H1 (cell line): ENCODE measurements around the gene IFT43. TPM values are rescaled to one million over a fixed set of nuclear protein-coding genes. Genes with fewer than 3 reads are reported as not detected.

Experiments used
- CTCF ChIA-PET: fragments of 300-600 bp; sonication (Branson Sonifier 250); formaldehyde crosslinking; loops from one replicate; lab custom pipeline; 2021; ENCODE audit not compliant: partially characterized antibody; lab: Charles Lee
- POLR2A ChIA-PET: fragments of 300-600 bp; sonication (Branson Sonifier 250); formaldehyde crosslinking; loops from one replicate; lab custom pipeline; 2021; ENCODE audit warnings: inconsistent platforms; ENCODE audit not compliant: partially characterized antibody; lab: Charles Lee
- DNase-seq, 2 experiments: peaks; one replicate each; pipeline versions ENCODE4 v3.0.0 to v3.0.0-alpha.2; 2010 to 2022; ENCODE audit warnings: low spot score in 2 of 2, low read depth in 1 of 2, mixed read lengths in 1 of 2
- FAIRE-seq: peaks from 2 replicates; lab custom pipeline; 2011; peaks lifted over from hg19 to GRCh38; lab: Jason Lieb, UNC
- H2AFZ ChIP-seq: 2 replicates; pipeline ENCODE4 v1.8.1; 2012; ENCODE audit warnings: low read length, inconsistent platforms
- H2AK5ac ChIP-seq: 2 replicates; pipeline ENCODE4 v1.6.1; 2013; ENCODE audit warnings: low read depth, low read length
- H2BK120ac ChIP-seq: replicated peaks from 2 replicates; pipeline ENCODE3; 2013; ENCODE audit warnings: low read depth, low read length, inconsistent platforms
- H2BK12ac ChIP-seq: 2 replicates; pipeline ENCODE4 v1.6.1; 2013; ENCODE audit warnings: low read depth, low read length
- H2BK15ac ChIP-seq: 2 replicates; pipeline ENCODE4 v1.6.1; 2013; ENCODE audit warnings: low read length
- H2BK20ac ChIP-seq: 2 replicates; pipeline ENCODE4 v1.6.1; 2013; ENCODE audit warnings: low read length
- H2BK5ac ChIP-seq: 2 replicates; pipeline ENCODE4 v1.6.1; 2013; ENCODE audit warnings: low read depth, low read length
- H3K14ac ChIP-seq: 2 replicates; pipeline ENCODE4 v1.6.1; 2013; ENCODE audit warnings: inconsistent platforms; ENCODE audit not compliant: insufficient read length
- H3K18ac ChIP-seq: 2 replicates; pipeline ENCODE4 v1.6.1; 2013; ENCODE audit warnings: low read length; ENCODE audit errors: extremely low read depth
- H3K23ac ChIP-seq: 2 replicates; pipeline ENCODE4 v1.6.1; 2013; ENCODE audit warnings: inconsistent platforms; ENCODE audit not compliant: insufficient read length
- H3K23me2 ChIP-seq: 2 replicates; pipeline ENCODE4 v1.6.1; 2013; ENCODE audit warnings: low read depth, low read length
- H3K27ac ChIP-seq: 2 replicates; pipeline ENCODE4 v1.6.1; 2011; ENCODE audit warnings: low read depth, low read length, inconsistent platforms
- H3K27me3 ChIP-seq, 4 experiments: replicated peaks in 1 of 4; 1 replicate in 1 of 4; 2 replicates in 3 of 4; pipeline versions ENCODE4 v1.6.1 to v1.8.1; 2011 to 2013; ENCODE audit warnings: low read length in 3 of 4, mild to moderate bottlenecking in 3 of 4, inconsistent platforms in 2 of 4, mixed read lengths in 2 of 4, moderate library complexity in 1 of 4; ENCODE audit not compliant: control insufficient read depth in 3 of 4, insufficient read depth in 3 of 4; ENCODE audit errors: extremely low read depth in 1 of 4
- H3K36me3 ChIP-seq, 4 experiments: 2 replicates each; pipeline versions ENCODE4 v1.6.1 to v1.8.1; 2011 to 2013; ENCODE audit warnings: mild to moderate bottlenecking in 4 of 4, low read length in 3 of 4, moderate library complexity in 2 of 4, control low read depth in 1 of 4, inconsistent platforms in 1 of 4; ENCODE audit not compliant: insufficient read depth in 4 of 4, control insufficient read depth in 2 of 4
- H3K4ac ChIP-seq: replicated peaks from 2 replicates; pipeline ENCODE3; 2013; ENCODE audit warnings: low read length, low read depth, mixed read lengths, inconsistent platforms; ENCODE audit not compliant: insufficient read length
- H3K4me1 ChIP-seq, 4 experiments: replicated peaks in 1 of 4; 1 replicate in 1 of 4; 2 replicates in 3 of 4; pipeline versions ENCODE4 v1.6.1 to v1.8.1; 2011 to 2013; ENCODE audit warnings: low read length in 3 of 4, inconsistent platforms in 2 of 4, mixed read lengths in 1 of 4; ENCODE audit not compliant: insufficient read depth in 4 of 4, control insufficient read depth in 3 of 4
- H3K4me2 ChIP-seq, 2 experiments: 2 replicates each; pipeline versions ENCODE4 v1.6.1 to v1.8.1; 2011 to 2013; ENCODE audit warnings: low read depth in 2 of 2, low read length in 2 of 2, control low read depth in 1 of 2, inconsistent platforms in 1 of 2, mild to moderate bottlenecking in 1 of 2; ENCODE audit not compliant: insufficient read depth in 1 of 2
- H3K4me3 ChIP-seq, 4 experiments: fragments of 200-600, 300-600 bp in 1 of 4; sonication (generic), shearing (Covaris generic), sonication (Bioruptor Twin) in 1 of 4; 2 replicates each; pipeline versions ENCODE4 v1.5.1 to v1.8.1; 2011 to 2016; ENCODE audit warnings: low read length in 4 of 4, low read depth in 3 of 4, control low read depth in 2 of 4, inconsistent platforms in 2 of 4, mild to moderate bottlenecking in 2 of 4, mixed read lengths in 1 of 4, moderate library complexity in 1 of 4; ENCODE audit not compliant: insufficient read depth in 2 of 4; ENCODE audit errors: extremely low read depth in 1 of 4
- H3K56ac ChIP-seq: replicated peaks from 2 replicates; pipeline ENCODE3; 2013; ENCODE audit warnings: low read depth, mild to moderate bottlenecking, mixed read lengths, low read length, inconsistent platforms; ENCODE audit not compliant: insufficient read length
- H3K79me1 ChIP-seq: 2 replicates; pipeline ENCODE4 v1.6.1; 2013; ENCODE audit warnings: low read depth, low read length, control low read depth
- H3K79me2 ChIP-seq, 2 experiments: 2 replicates each; pipeline versions ENCODE4 v1.6.1 to v1.8.1; 2012 to 2013; ENCODE audit warnings: low read length in 2 of 2, mild to moderate bottlenecking in 2 of 2, inconsistent platforms in 1 of 2; ENCODE audit not compliant: insufficient read depth in 2 of 2, control insufficient read depth in 1 of 2
- H3K9ac ChIP-seq, 4 experiments: replicated peaks in 1 of 4; 1 replicate in 1 of 4; 2 replicates in 3 of 4; pipeline versions ENCODE4 v1.6.1 to v1.8.1; 2011 to 2013; ENCODE audit warnings: low read depth in 3 of 4, low read length in 3 of 4, control low read depth in 2 of 4, mild to moderate bottlenecking in 2 of 4, moderate library complexity in 2 of 4, inconsistent platforms in 1 of 4; ENCODE audit errors: extremely low read depth in 1 of 4
- H3K9me3 ChIP-seq, 2 experiments: 2 replicates each; pipeline versions ENCODE4 v1.6.1 to v1.8.1; 2012 to 2013; ENCODE audit warnings: mild to moderate bottlenecking in 2 of 2, moderate library complexity in 2 of 2, control low read depth in 1 of 2, inconsistent platforms in 1 of 2, low read depth in 1 of 2, low read length in 1 of 2, mixed read lengths in 1 of 2; ENCODE audit not compliant: insufficient read depth in 2 of 2
- H4K20me1 ChIP-seq, 2 experiments: replicated peaks in 1 of 2; 2 replicates each; pipeline versions ENCODE3 to v1.8.1; 2011 to 2013; ENCODE audit warnings: inconsistent platforms in 2 of 2, low read length in 2 of 2, mild to moderate bottlenecking in 1 of 2; ENCODE audit not compliant: insufficient read depth in 2 of 2, control insufficient read depth in 1 of 2
- H4K5ac ChIP-seq: 2 replicates; pipeline ENCODE4 v1.6.1; 2013; ENCODE audit warnings: low read length, low read depth, mixed read lengths, inconsistent platforms; ENCODE audit not compliant: insufficient read length
- H4K8ac ChIP-seq: 2 replicates; pipeline ENCODE4 v1.8.0; 2013; ENCODE audit warnings: mild to moderate bottlenecking, moderate library complexity, low read length, inconsistent platforms; ENCODE audit not compliant: insufficient read depth; ENCODE audit errors: extremely low read depth
- H4K91ac ChIP-seq: replicated peaks from 2 replicates; pipeline ENCODE3; 2013; ENCODE audit warnings: low read length, mixed read lengths, inconsistent platforms; ENCODE audit not compliant: insufficient read length
- CBX8 ChIP-seq: fragments of 300-800, 300-1000 bp; sonication (generic); IDR thresholded peaks from 2 replicates; pipeline ENCODE4 v1.7.1; 2016; ENCODE audit warnings: low read depth, low read length, borderline replicate concordance
- CEBPB ChIP-seq: IDR thresholded peaks from 2 replicates; pipeline ENCODE4 v1.6.1; 2012; ENCODE audit warnings: low read depth, low read length
- CREB1 ChIP-seq: IDR thresholded peaks from 2 replicates; pipeline ENCODE4 v1.6.1; 2012; ENCODE audit warnings: inconsistent platforms
- EGR1 ChIP-seq: IDR thresholded peaks from 2 replicates; pipeline ENCODE4 v1.6.1; 2011; ENCODE audit warnings: low read depth, low read length, borderline replicate concordance
- EZH2 ChIP-seq: fragments of 200-600 bp; sonication (generic); IDR thresholded peaks from 2 replicates; pipeline ENCODE4 v1.7.1; 2012; ENCODE audit warnings: low read depth, mild to moderate bottlenecking, moderate library complexity, low read length, inconsistent platforms; ENCODE audit not compliant: severe bottlenecking
- HDAC6 ChIP-seq: IDR thresholded peaks from one replicate; pipeline ENCODE4 v1.7.1; 2012; ENCODE audit warnings: low read depth, mild to moderate bottlenecking, inconsistent platforms, low read length, moderate library complexity
- JUND ChIP-seq: IDR thresholded peaks from 2 replicates; pipeline ENCODE4 v1.6.1; 2011; ENCODE audit warnings: mild to moderate bottlenecking, improper control_type of control experiment, low read length
- RAD21 ChIP-seq, 2 experiments: IDR thresholded peaks in 1 of 2; conservative IDR thresholded peaks in 1 of 2; 2 replicates each; pipeline ENCODE4 v1.6.1; 2011; ENCODE audit warnings: low read depth in 2 of 2, low read length in 2 of 2, improper control_type of control experiment in 1 of 2, inconsistent platforms in 1 of 2, mild to moderate bottlenecking in 1 of 2, moderate library complexity in 1 of 2
- RNF2 ChIP-seq: fragments of 200-900, 300-1000 bp; sonication (generic); IDR thresholded peaks from 2 replicates; pipeline ENCODE4 v1.7.1; 2016; ENCODE audit warnings: borderline replicate concordance, low read depth, mild to moderate bottlenecking, antibody characterized with exemption, low read length; ENCODE audit not compliant: poor library complexity, severe bottlenecking; ENCODE audit errors: missing control alignments
- SIRT6 ChIP-seq: IDR thresholded peaks from one replicate; pipeline ENCODE4 v1.7.1; 2012; ENCODE audit warnings: low read length, inconsistent platforms
- SIX5 ChIP-seq: IDR thresholded peaks from 2 replicates; pipeline ENCODE4 v1.6.1; 2011; ENCODE audit warnings: mild to moderate bottlenecking, low read depth, low read length
- TCF12 ChIP-seq: IDR thresholded peaks from 2 replicates; pipeline ENCODE4 v1.6.1; 2011; ENCODE audit warnings: low read depth, mild to moderate bottlenecking, low read length
- YY1 ChIP-seq: IDR thresholded peaks from 2 replicates; pipeline ENCODE4 v1.6.1; 2011; ENCODE audit warnings: low read depth, mild to moderate bottlenecking, low read length
- WGBS, 2 experiments: shearing (Covaris generic) in 1 of 2; methylation state at CpG; one replicate each; pipeline versions ENCODE4 v1.1.6 to v1.1.7; 2013 to 2015; ENCODE audit warnings: low lambda C conversion rate in 2 of 2, mixed read lengths in 2 of 2, inconsistent platforms in 1 of 2, low coverage in 1 of 2, missing lambda C conversion rate in 1 of 2; ENCODE audit not compliant: insufficient replicate concordance in 2 of 2, insufficient coverage in 1 of 2, insufficient read length in 1 of 2; ENCODE audit errors: extremely low coverage in 1 of 2, missing lambda C conversion rate in 1 of 2; 5-methylcytosine and 5-hydroxymethylcytosine counted together
- polyA plus RNA-seq, 7 experiments: library from polyadenylated mRNA; depleted of rRNA in 3 of 7; stranded (reverse) in 5 of 7; unstranded in 2 of 7; fragments of >200 nt in 5 of 7; fragments of 200-250 nt in 2 of 7; gene quantifications; 1 replicate in 5 of 7; 2 replicates in 1 of 7; 4 replicates in 1 of 7; pipeline versions ENCODE4 v1.2.1 to v1.2.3, GENCODE V29; 2011 to 2013; ENCODE audit warnings: missing spikeins in 2 of 7, mixed read lengths in 2 of 7
- total RNA-seq: library from RNA; stranded (reverse); fragmentation: NEBNext Ultra II Directional; extraction: Animal tissue kit (Norgen Biotek cat#: 25700); gene quantifications from 2 replicates; pipeline ENCODE4 v1.2.1, GENCODE V29; 2021

The IFT43 gene
- total and polyA plus RNA-seq, 2 of the 8 experiments (the other 6 are each of a cell fraction or from before 2014, with no cell fraction given), result 17.0 to 20.8 TPM

- no peak overlapping the region for H3K4me3 ChIP-seq
These were observed 88.2 kb downstream of the IFT43 start for GRCh38 chr14:76073717-76074116.

More at GRCh38 chr14:76073717-76074116, 88.2 kb downstream of the IFT43 start:
- Histone ChIP-seq H2BK20ac (no peak overlapping the region), H3K14ac (no peak overlapping the region), H2BK120ac (no peak overlapping the region), H4K8ac (no peak overlapping the region), H3K9me3 (no peaks in the 10 kb centered on the region), H3K4me1 (no peaks in the 10 kb centered on the region), H3K27ac (no peak overlapping the region), H3K9ac (no peak overlapping the region), H2AK5ac (no peak overlapping the region), H3K56ac (no peak overlapping the region), H2BK12ac (no peak overlapping the region), H3K4ac (no peak overlapping the region), H3K27me3 (no peaks in the 10 kb centered on the region), H2AFZ (no peak overlapping the region), H3K79me2 (no peaks in the 10 kb centered on the region), H3K23ac (no peak overlapping the region), H4K91ac (no peak overlapping the region), H3K18ac (no peak overlapping the region), H4K20me1 (peaks cover 2% of the 10 kb centered on the region in 2 experiments), H3K23me2 (no peaks in the 10 kb centered on the region), H3K4me2 (no peak overlapping the region), H2BK5ac (no peak overlapping the region), H3K36me3 (no peaks in the 10 kb centered on the region), H4K5ac (no peak overlapping the region), H2BK15ac (no peak overlapping the region), H3K79me1 (no peaks in the 10 kb centered on the region)
- POLR2A ChIA-PET, result no interaction called here
- WGBS, 2 experiments, result 89% methylated on average over 12 of the region's 12 CpGs; no CpG with 5 or more reads in 1 of the 2 experiments
- no peak for FAIRE-seq
- TF ChIP-seq RNF2, result no peak
- TF ChIP-seq CBX8, result no peak
- no peak for TF ChIP-seq SIX5
- TF ChIP-seq SIRT6, result no peak
- TF ChIP-seq TCF12, result no peak
- TF ChIP-seq CREB1, result no peak
- TF ChIP-seq YY1, result no peak
- TF ChIP-seq EGR1, result no peak
- no peak for TF ChIP-seq HDAC6
- TF ChIP-seq CEBPB, result no peak
- no peak for TF ChIP-seq RAD21 (IDR thresholded peaks at IDR 0.05 in 1 of 2, conservative IDR thresholded peaks at IDR 0.05 in 1 of 2; ENCODE audit: low read depth in 2 of 2, low read length in 2 of 2)
- no peak for TF ChIP-seq EZH2
- no peak for TF ChIP-seq JUND
- CTCF ChIA-PET, result interaction anchor here (1.1 to 2.2 kb wide), 2 partner anchors 9 to 25 kb away, joined by 3 to 7 read pairs; no protein-coding TSS in a partner anchor
- no peak for DNase-seq
